ENCODE results near the gene AGAP3. TPM values are rescaled to one million over a fixed set of nuclear protein-coding genes. Genes with fewer than 3 reads are reported as not detected.

Gene AGAP3
- total RNA-seq, 4 donors from 2014 or later, result 54.9 to 74.4 (median 63.8) TPM

- Histone ChIP-seq H3K4me1 (peaks cover 0 to 6% (median 2%) of the 10 kb centered on the region in 4 donors), H3K9me3 (no peaks in the 10 kb centered on the region), H3K27me3 (peaks cover 78% of the 10 kb centered on the region), H3K27ac (peak overlapping the region in 1 of 4 donors; percentile 5), H3K4me3 (no peak overlapping the region), H3K36me3 (no peaks in the 10 kb centered on the region)
- DNase-seq, result peak; percentile 4
- WGBS, 2 donors (ENCODE audit: low coverage in 1 of 2), result 39 to 45% methylated on average over 6 to 7 of the region's 7 CpGs
- intact Hi-C loops (cut with DNase I; ENCODE audit: low total_unique reads), result no loop called here
- in situ Hi-C loops (cut with MboI; ENCODE audit: low pct_ligation_motif_present in 1 of 4, low pct_unique_long_range_greater_than_20kb in 1 of 4, low sequenced_read_pairs in 3 of 4), result no loop called here
- no peak for TF ChIP-seq POLR2AphosphoS5 (IDR thresholded peaks at IDR 0.05)
- no peak for TF ChIP-seq CTCF (IDR thresholded peaks at IDR 0.05)
- no peak for TF ChIP-seq EP300 (IDR thresholded peaks at IDR 0.05; ENCODE audit: low read depth)
- TF ChIP-seq POLR2A (IDR thresholded peaks at IDR 0.05), result no peak
Observed at GRCh38 chr7:151157645-151158329, 71.5 kb downstream of the AGAP3 start.

- Histone ChIP-seq H3K9me3 (no peaks in the 10 kb centered on the region), H3K4me3 (no peak overlapping the region), H3K27me3 (peaks cover 84% of the 10 kb centered on the region), H3K36me3 (no peaks in the 10 kb centered on the region), H3K27ac (no peak overlapping the region), H3K4me1 (peaks cover 2 to 8% (median 5%) of the 10 kb centered on the region in 4 donors)
- WGBS, 2 donors (ENCODE audit: low coverage in 1 of 2), result 90 to 100% methylated on average over 1 of the region's 1 CpG
- no peak for DNase-seq
- in situ Hi-C loops (cut with MboI; ENCODE audit: low pct_ligation_motif_present in 1 of 4, low pct_unique_long_range_greater_than_20kb in 1 of 4, low sequenced_read_pairs in 3 of 4), result no loop called here
- intact Hi-C loops (cut with DNase I; ENCODE audit: low total_unique reads), result no loop called here
- TF ChIP-seq EP300 (IDR thresholded peaks at IDR 0.05; ENCODE audit: low read depth) (no peak), CTCF (IDR thresholded peaks at IDR 0.05) (no peak), POLR2AphosphoS5 (IDR thresholded peaks at IDR 0.05) (no peak), POLR2A (IDR thresholded peaks at IDR 0.05) (no peak)
Observed at GRCh38 chr7:151161757-151162156, 75.5 kb downstream of the AGAP3 start.

- H3K27ac ChIP-seq, result no peak overlapping the region
- WGBS, 2 donors (ENCODE audit: low coverage in 1 of 2), result 12% methylated on average over 31 of the region's 31 CpGs; no CpG with 5 or more reads in 1 of the 2 donors
- no peaks in the 10 kb centered on the region for H3K36me3 ChIP-seq
- no peak for DNase-seq
- H3K9me3 ChIP-seq, result no peaks in the 10 kb centered on the region
- peaks cover 13 to 18% (median 18%) of the 10 kb centered on the region in 4 donors for H3K4me1 ChIP-seq
- H3K27me3 ChIP-seq, result peaks cover 97% of the 10 kb centered on the region
- in situ Hi-C loops (cut with MboI; ENCODE audit: low pct_ligation_motif_present in 1 of 4, low pct_unique_long_range_greater_than_20kb in 1 of 4, low sequenced_read_pairs in 3 of 4), result no loop called here
- intact Hi-C loops (cut with DNase I; ENCODE audit: low total_unique reads), result loop anchor here (5.0 kb wide), 1 partner anchor 44 kb away; no protein-coding TSS in a partner anchor
- H3K4me3 ChIP-seq, result peak overlapping the region; percentile 17 to 52 (median 31)
- no peak for TF ChIP-seq POLR2A (IDR thresholded peaks at IDR 0.05)
- no peak for TF ChIP-seq POLR2AphosphoS5 (IDR thresholded peaks at IDR 0.05)
- TF ChIP-seq CTCF (IDR thresholded peaks at IDR 0.05), result no peak
- TF ChIP-seq EP300 (IDR thresholded peaks at IDR 0.05; ENCODE audit: low read depth), result no peak
Observed at GRCh38 chr7:151166629-151167196, 80.4 kb downstream of the AGAP3 start.

- intact Hi-C loops (cut with DNase I; ENCODE audit: low total_unique reads) (loop anchor here (5.0 kb wide), 1 partner anchor 45 kb away; no protein-coding TSS in a partner anchor), in situ Hi-C loops (cut with MboI; ENCODE audit: low pct_ligation_motif_present in 1 of 4, low pct_unique_long_range_greater_than_20kb in 1 of 4, low sequenced_read_pairs in 3 of 4) (no loop called here)
- peaks cover 96% of the 10 kb centered on the region for H3K27me3 ChIP-seq
- no peaks in the 10 kb centered on the region for H3K36me3 ChIP-seq
- peaks cover 13 to 18% (median 18%) of the 10 kb centered on the region in 4 donors for H3K4me1 ChIP-seq
- TF ChIP-seq EP300 (IDR thresholded peaks at IDR 0.05; ENCODE audit: low read depth) (no peak), CTCF (IDR thresholded peaks at IDR 0.05) (peak in 2 of 5 experiments; percentile 12 to 14), POLR2AphosphoS5 (IDR thresholded peaks at IDR 0.05) (no peak), POLR2A (IDR thresholded peaks at IDR 0.05) (no peak)
- WGBS, 2 donors (ENCODE audit: low coverage in 1 of 2), result 2 to 3% methylated on average over 19 to 87 of the region's 101 CpGs
- H3K9me3 ChIP-seq, result no peaks in the 10 kb centered on the region
- DNase-seq, result no peak
- H3K4me3 ChIP-seq, result peak within 1 kb of the TSS; percentile 17 to 52 (median 31)
- no peak within 1 kb of the TSS for H3K27ac ChIP-seq
Observed at GRCh38 chr7:151167197-151167961, 81.1 kb downstream of the AGAP3 start, which contains the start of gene GBX1. Gene GBX1, minus strand, starts transcription at chr7:151167694. Its CDS starts 146 bp downstream, at chr7:151167548.
